CD14-positive monocyte (primary cell): ENCODE measurements around the gene RPLP2. TPM values are rescaled to one million over a fixed set of nuclear protein-coding genes. Genes with fewer than 3 reads are reported as not detected.

Experiments
- DNase-seq, 3 donors: peaks; one replicate each; pipeline ENCODE4 v3.0.0-alpha.2; 2011 to 2022
- H2AFZ ChIP-seq: 2 replicates; pipeline ENCODE4 v1.6.0; 2012; ENCODE audit warnings: mild to moderate bottlenecking, low read depth, low read length, inconsistent platforms; ENCODE audit not compliant: insufficient read depth, poor library complexity, severe bottlenecking
- H3K27ac ChIP-seq, 2 donors: 1 replicate in 1 of 2; 2 replicates in 1 of 2; pipeline ENCODE4 v1.5.1; 2012 to 2013; ENCODE audit warnings: low read length in 2 of 2, control low read depth in 1 of 2, inconsistent platforms in 1 of 2, low read depth in 1 of 2, mild to moderate bottlenecking in 1 of 2
- H3K27me3 ChIP-seq, 2 donors: one replicate each; pipeline versions ENCODE4 v1.6.0 to v1.6.1; 2011 to 2013; ENCODE audit warnings: low read length in 2 of 2; ENCODE audit not compliant: control insufficient read depth in 2 of 2, insufficient read depth in 2 of 2
- H3K36me3 ChIP-seq, 2 donors: replicated peaks in 1 of 2; 1 replicate in 1 of 2; 2 replicates in 1 of 2; pipeline versions ENCODE4 v1.5.1 to v1.6.1; 2012 to 2013; ENCODE audit warnings: low read length in 2 of 2, control low read depth in 1 of 2, inconsistent platforms in 1 of 2, mild to moderate bottlenecking in 1 of 2; ENCODE audit not compliant: insufficient read depth in 2 of 2, control insufficient read depth in 1 of 2
- H3K4me1 ChIP-seq, 2 donors: 1 replicate in 1 of 2; 2 replicates in 1 of 2; pipeline versions ENCODE4 v1.5.1 to v1.6.1; 2012 to 2013; ENCODE audit warnings: low read length in 2 of 2, control low read depth in 1 of 2, inconsistent platforms in 1 of 2, mild to moderate bottlenecking in 1 of 2, moderate library complexity in 1 of 2; ENCODE audit not compliant: insufficient read depth in 2 of 2, control insufficient read depth in 1 of 2
- H3K4me2 ChIP-seq: replicated peaks from 2 replicates; pipeline ENCODE3; 2012; ENCODE audit warnings: low read length, moderate library complexity, mild to moderate bottlenecking; ENCODE audit not compliant: poor library complexity, severe bottlenecking; ENCODE audit errors: extremely low read depth
- H3K4me3 ChIP-seq, 3 experiments: fragments of 200-600 bp in 1 of 3; sonication (generic) in 1 of 3; replicated peaks in 1 of 3; 1 replicate in 2 of 3; 2 replicates in 1 of 3; pipeline ENCODE4 v1.5.1; 2011 to 2013; ENCODE audit warnings: low read length in 3 of 3, mild to moderate bottlenecking in 3 of 3, control low read depth in 2 of 3, low read depth in 2 of 3, inconsistent platforms in 1 of 3, moderate library complexity in 1 of 3
- H3K79me2 ChIP-seq: 2 replicates; pipeline ENCODE4 v1.6.0; 2012; ENCODE audit warnings: mild to moderate bottlenecking, control low read depth, inconsistent platforms, low read length, moderate library complexity; ENCODE audit not compliant: insufficient read depth
- H3K9ac ChIP-seq: 2 replicates; pipeline ENCODE4 v1.6.0; 2017; ENCODE audit warnings: low read length, mild to moderate bottlenecking; ENCODE audit not compliant: insufficient read depth, poor library complexity, severe bottlenecking
- H3K9me3 ChIP-seq, 2 donors: replicated peaks in 1 of 2; 1 replicate in 1 of 2; 2 replicates in 1 of 2; pipeline versions ENCODE4 v1.5.1 to v1.6.1; 2012 to 2013; ENCODE audit warnings: low read length in 2 of 2, control low read depth in 1 of 2; ENCODE audit not compliant: control insufficient read depth in 1 of 2, insufficient read depth in 1 of 2
- H4K20me1 ChIP-seq: 2 replicates; pipeline ENCODE4 v1.6.0; 2012; ENCODE audit warnings: mild to moderate bottlenecking, low read length, control low read depth, moderate library complexity; ENCODE audit not compliant: insufficient read depth
- H3K27ac Mint-ChIP-seq, 7 donors: one replicate each; pipeline ENCODE4 v1.8.0; 2020; ENCODE audit warnings: mild to moderate bottlenecking in 7 of 7, mixed read lengths in 7 of 7, moderate library complexity in 6 of 7, inconsistent platforms in 2 of 7
- H3K27me3 Mint-ChIP-seq, 3 donors: one replicate each; pipeline ENCODE4 v1.8.0; 2021 to 2022; ENCODE audit warnings: low read depth in 3 of 3, mild to moderate bottlenecking in 3 of 3, mixed read lengths in 3 of 3, moderate library complexity in 3 of 3, inconsistent platforms in 1 of 3
- H3K36me3 Mint-ChIP-seq, 2 donors: one replicate each; pipeline ENCODE4 v1.8.0; 2020; ENCODE audit warnings: mixed read lengths in 2 of 2, inconsistent platforms in 1 of 2, mild to moderate bottlenecking in 1 of 2
- H3K4me1 Mint-ChIP-seq: one replicate; pipeline ENCODE4 v1.8.0; 2020; ENCODE audit warnings: mild to moderate bottlenecking, mixed read lengths
- H3K4me3 Mint-ChIP-seq, 2 donors: one replicate each; pipeline ENCODE4 v1.8.0; 2020; ENCODE audit warnings: mild to moderate bottlenecking in 2 of 2, mixed read lengths in 2 of 2, moderate library complexity in 1 of 2
- H3K9me3 Mint-ChIP-seq, 7 donors: one replicate each; pipeline ENCODE4 v1.8.0; 2020 to 2022; ENCODE audit warnings: mixed read lengths in 7 of 7, mild to moderate bottlenecking in 6 of 7, moderate library complexity in 6 of 7, inconsistent platforms in 2 of 7
- CTCF ChIP-seq: fragments of 200-600 bp; IDR thresholded peaks from one replicate; pipeline ENCODE4 v1.8.0; 2022; ENCODE audit warnings: antibody characterized with exemption, mild to moderate bottlenecking
- WGBS: methylation state at CpG from one replicate; pipeline ENCODE4 v1.1.5; 2013; ENCODE audit warnings: missing lambda C conversion rate; ENCODE audit not compliant: insufficient coverage; 5-methylcytosine and 5-hydroxymethylcytosine counted together
- intact Hi-C, 2 donors: fragments of 100-400 bp; cut with micrococcal nuclease; formaldehyde crosslinking; loops; one replicate each; pipeline versions ENCODE4 v1.15.0 to v1.15.1; 2023
- polyA plus RNA-seq, 3 donors: library from polyadenylated mRNA; depleted of rRNA in 1 of 3; unstranded in 2 of 3; stranded (reverse) in 1 of 3; fragments of 300-500 nt in 2 of 3; fragments of >200 nt in 1 of 3; fragmentation: Illumina TruSeq in 2 of 3; gene quantifications; 1 replicate in 2 of 3; 2 replicates in 1 of 3; pipeline ENCODE4 v1.2.3, GENCODE V29; 2012 to 2021

RPLP2 gene
- polyA plus RNA-seq, 3 donors, result 879 to 1,191 (median 990) TPM

GRCh38 chr11:854601-855329 is 45.0 kb downstream of the RPLP2 start:
- Histone ChIP-seq H3K9ac (no peak overlapping the region), H3K9me3 (no peaks in the 10 kb centered on the region), H3K79me2 (no peaks in the 10 kb centered on the region), H3K27ac (no peak overlapping the region), H4K20me1 (peaks cover 75% of the 10 kb centered on the region), H3K4me3 (no peak overlapping the region), H3K4me2 (no peak overlapping the region), H2AFZ (no peak overlapping the region), H3K36me3 (no peaks in the 10 kb centered on the region), H3K4me1 (no peaks in the 10 kb centered on the region), H3K27me3 (peaks cover 0 to 9% of the 10 kb centered on the region in 2 donors)
- WGBS, result 96% methylated on average over 20 of the region's 20 CpGs
- no peak overlapping the region for H3K27ac Mint-ChIP-seq
- peaks cover 2 to 20% (median 16%) of the 10 kb centered on the region in 3 donors for H3K27me3 Mint-ChIP-seq
- H3K4me1 Mint-ChIP-seq, result peaks cover 6% of the 10 kb centered on the region
- peaks cover 0 to 2% (median 0%) of the 10 kb centered on the region in 7 donors for H3K9me3 Mint-ChIP-seq
- no peak for DNase-seq
- no peak overlapping the region for H3K4me3 Mint-ChIP-seq
- intact Hi-C loops, result no loop called here
- peaks cover 2 to 6% of the 10 kb centered on the region in 2 donors for H3K36me3 Mint-ChIP-seq
- TF ChIP-seq CTCF, result no peak

- WGBS, result 95% methylated on average over 6 of the region's 7 CpGs
- Mint-ChIP-seq H3K9me3 (peaks cover 0 to 2% (median 0%) of the 10 kb centered on the region in 7 donors), H3K36me3 (peaks cover 2 to 6% of the 10 kb centered on the region in 2 donors), H3K4me1 (peaks cover 6% of the 10 kb centered on the region), H3K27ac (no peak overlapping the region), H3K27me3 (peaks cover 2 to 15% (median 12%) of the 10 kb centered on the region in 3 donors), H3K4me3 (no peak overlapping the region)
- no peak for TF ChIP-seq CTCF
- DNase-seq, result no peak
- intact Hi-C loops, result no loop called here
- peaks cover 77% of the 10 kb centered on the region for H4K20me1 ChIP-seq
- H2AFZ ChIP-seq, result no peak overlapping the region
- H3K27ac ChIP-seq, result no peak overlapping the region
- H3K9me3 ChIP-seq, result no peaks in the 10 kb centered on the region
- no peak overlapping the region for H3K4me2 ChIP-seq
- no peaks in the 10 kb centered on the region for H3K36me3 ChIP-seq
- no peak overlapping the region for H3K4me3 ChIP-seq
- no peak overlapping the region for H3K9ac ChIP-seq
- peaks cover 0 to 6% of the 10 kb centered on the region in 2 donors for H3K27me3 ChIP-seq
- H3K4me1 ChIP-seq, result no peaks in the 10 kb centered on the region
- H3K79me2 ChIP-seq, result no peaks in the 10 kb centered on the region
Observed at GRCh38 chr11:855330-855674, 45.5 kb downstream of the RPLP2 start.
